ENCODE measurements around the gene NELFCD.
"Not testable (repeated sequence)": the region's sequence is repeated elsewhere in the genome, so short reads cannot be mapped to it uniquely, and the experiment has no call there.

Gene NELFCD

GRCh38 chr20:59010321-59010994 is 29.4 kb downstream of the NELFCD start:
- no peak for DNase-seq (ENCODE audit: low spot score)

GRCh38 chr20:59010995-59011873 is 30.2 kb downstream of the NELFCD start:
- DNase-seq (ENCODE audit: low spot score) = no peak

GRCh38 chr20:59011874-59012157 is 30.8 kb downstream of the NELFCD start:
- not testable (repeated sequence) for DNase-seq (ENCODE audit: low spot score)

- no peak for DNase-seq (ENCODE audit: low spot score)
These were observed 32.2 kb downstream of the NELFCD start for GRCh38 chr20:59013031-59013951.

GRCh38 chr20:59013959-59014608 is 33.0 kb downstream of the NELFCD start:
- no peak for DNase-seq (ENCODE audit: low spot score)

- DNase-seq (ENCODE audit: low spot score) = no peak
These were observed 33.8 kb downstream of the NELFCD start for GRCh38 chr20:59014680-59015389.

- no peak for DNase-seq (ENCODE audit: low spot score)
These were observed 34.4 kb downstream of the NELFCD start for GRCh38 chr20:59015411-59015810.

- DNase-seq (ENCODE audit: low spot score) = no peak
These were observed 35.0 kb downstream of the NELFCD start for GRCh38 chr20:59015812-59016711.

GRCh38 chr20:59016795-59017492 is 35.9 kb downstream of the NELFCD start:
- DNase-seq (ENCODE audit: low spot score) = no peak

- DNase-seq (ENCODE audit: low spot score) = no peak
These were observed 36.6 kb downstream of the NELFCD start for GRCh38 chr20:59017493-59018231.

GRCh38 chr20:59018817-59019216 is 37.8 kb downstream of the NELFCD start:
- no peak for DNase-seq (ENCODE audit: low spot score)

- DNase-seq (ENCODE audit: low spot score) = no peak
These were observed 38.2 kb downstream of the NELFCD start, which contains the start of gene TUBB1 for GRCh38 chr20:59019217-59019616. Gene TUBB1, plus strand, starts transcription at chr20:59019429. Its CDS starts 94 bp downstream, at chr20:59019523.

- DNase-seq (ENCODE audit: low spot score) = no peak
These were observed 40.0 kb downstream of the NELFCD start for GRCh38 chr20:59020938-59021551.

GRCh38 chr20:59022754-59023153 is 41.7 kb downstream of the NELFCD start:
- no peak for DNase-seq (ENCODE audit: low spot score)

- no peak for DNase-seq (ENCODE audit: low spot score)
These were observed 42.6 kb downstream of the NELFCD start for GRCh38 chr20:59023616-59024015.

- no peak for DNase-seq (ENCODE audit: low spot score)
These were observed 43.1 kb downstream of the NELFCD start for GRCh38 chr20:59024111-59024530.

GRCh38 chr20:59025086-59025485 is 44.0 kb downstream of the NELFCD start:
- no peak for DNase-seq (ENCODE audit: low spot score)

- DNase-seq (ENCODE audit: low spot score) = no peak
These were observed 44.5 kb downstream of the NELFCD start for GRCh38 chr20:59025511-59025910.
